ENCODE data around the gene CPEB4. TPM values are rescaled to one million over a fixed set of nuclear protein-coding genes. Genes with fewer than 3 reads are reported as not detected.

CPEB4 gene
- total RNA-seq, 1 donor from 2014 or later: 27.9 TPM

- FAIRE-seq (no peak), DNase-seq (ENCODE audit: low read depth) (no peak)
- Histone ChIP-seq H3K4me3 (ENCODE audit: low read depth, low read length) (no peak overlapping the region), H3K27me3 (ENCODE audit: control insufficient read depth, insufficient read depth, low read length) (no peaks in the 10 kb centered on the region), H3K36me3 (ENCODE audit: control insufficient read depth, insufficient read depth, low read length) (no peaks in the 10 kb centered on the region)
- no peak for TF ChIP-seq CTCF (IDR thresholded peaks at IDR 0.05; ENCODE audit: insufficient read depth, low read length, severe bottlenecking)
Observed at GRCh38 chr5:173989432-173990082, 101.4 kb downstream of the CPEB4 start.

DNA sequence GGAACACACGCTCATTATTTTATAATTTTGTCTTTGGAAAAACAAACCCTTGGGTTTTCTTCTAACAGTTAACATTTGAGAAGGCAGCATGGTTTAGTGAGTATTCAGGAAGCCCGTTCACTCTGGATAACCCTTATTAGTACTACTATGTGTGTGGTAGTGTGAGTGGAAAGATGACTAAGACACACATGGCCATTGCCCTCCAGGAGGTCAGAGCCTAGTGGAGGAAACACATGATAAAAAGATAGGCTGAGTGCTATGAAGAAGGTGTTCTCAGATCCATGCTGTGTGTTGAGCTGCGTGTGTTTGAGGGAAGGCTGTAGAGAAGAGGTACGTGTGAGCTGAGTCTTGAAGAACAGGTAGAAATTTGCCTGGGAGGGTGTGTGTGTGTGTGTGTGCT is 109.2 kb downstream of the CPEB4 start:
- no peak overlapping the region for H3K4me3 ChIP-seq (ENCODE audit: low read depth, low read length)
- no peak for TF ChIP-seq CTCF (IDR thresholded peaks at IDR 0.05; ENCODE audit: insufficient read depth, low read length, severe bottlenecking)
- no peak for FAIRE-seq
- no peaks in the 10 kb centered on the region for H3K36me3 ChIP-seq (ENCODE audit: control insufficient read depth, insufficient read depth, low read length)
- no peak for DNase-seq (ENCODE audit: low read depth)
- no peaks in the 10 kb centered on the region for H3K27me3 ChIP-seq (ENCODE audit: control insufficient read depth, insufficient read depth, low read length)

- TF ChIP-seq CTCF (IDR thresholded peaks at IDR 0.05; ENCODE audit: insufficient read depth, low read length, severe bottlenecking): no peak
- H3K4me3 ChIP-seq (ENCODE audit: low read depth, low read length): no peak overlapping the region
- H3K27me3 ChIP-seq (ENCODE audit: control insufficient read depth, insufficient read depth, low read length): no peaks in the 10 kb centered on the region
- no peak for FAIRE-seq
- no peak for DNase-seq (ENCODE audit: low read depth)
- H3K36me3 ChIP-seq (ENCODE audit: control insufficient read depth, insufficient read depth, low read length): no peaks in the 10 kb centered on the region
Observed at GRCh38 chr5:173998531-173998930, 110.4 kb downstream of the CPEB4 start.

GRCh38 chr5:174000076-174000475 is 111.9 kb downstream of the CPEB4 start:
- TF ChIP-seq CTCF (IDR thresholded peaks at IDR 0.05; ENCODE audit: insufficient read depth, low read length, severe bottlenecking): no peak
- Histone ChIP-seq H3K27me3 (ENCODE audit: control insufficient read depth, insufficient read depth, low read length) (no peaks in the 10 kb centered on the region), H3K4me3 (ENCODE audit: low read depth, low read length) (no peak overlapping the region), H3K36me3 (ENCODE audit: control insufficient read depth, insufficient read depth, low read length) (no peaks in the 10 kb centered on the region)
- FAIRE-seq: no peak
- no peak for DNase-seq (ENCODE audit: low read depth)

DNA sequence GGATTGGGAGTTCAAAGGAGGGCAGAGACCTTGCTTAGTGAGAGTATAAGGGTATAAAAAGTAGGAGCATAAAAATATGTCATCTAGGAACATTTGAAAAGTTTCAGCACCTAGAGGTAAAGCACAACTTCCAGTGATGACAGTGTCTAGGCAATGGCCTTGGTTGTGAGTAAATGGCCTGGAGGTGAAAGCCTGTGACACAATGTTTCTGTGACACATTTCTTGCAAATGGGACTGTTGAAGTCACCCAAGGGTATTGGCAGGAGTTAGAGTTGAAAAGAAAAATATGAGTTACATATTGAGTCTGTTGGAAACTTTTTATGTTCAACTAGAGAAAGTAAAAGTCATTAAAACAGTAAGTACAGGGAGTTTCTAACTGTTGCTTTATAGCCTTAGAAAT is 115.6 kb downstream of the CPEB4 start:
- no peak for TF ChIP-seq CTCF (IDR thresholded peaks at IDR 0.05; ENCODE audit: insufficient read depth, low read length, severe bottlenecking)
- no peaks in the 10 kb centered on the region for H3K27me3 ChIP-seq (ENCODE audit: control insufficient read depth, insufficient read depth, low read length)
- no peaks in the 10 kb centered on the region for H3K36me3 ChIP-seq (ENCODE audit: control insufficient read depth, insufficient read depth, low read length)
- no peak for DNase-seq (ENCODE audit: low read depth)
- FAIRE-seq: no peak
- no peak overlapping the region for H3K4me3 ChIP-seq (ENCODE audit: low read depth, low read length)

- Histone ChIP-seq H3K27me3 (ENCODE audit: control insufficient read depth, insufficient read depth, low read length) (no peaks in the 10 kb centered on the region), H3K36me3 (ENCODE audit: control insufficient read depth, insufficient read depth, low read length) (no peaks in the 10 kb centered on the region), H3K4me3 (ENCODE audit: low read depth, low read length) (no peak overlapping the region)
- DNase-seq (ENCODE audit: low read depth) (no peak), FAIRE-seq (no peak)
- no peak for TF ChIP-seq CTCF (IDR thresholded peaks at IDR 0.05; ENCODE audit: insufficient read depth, low read length, severe bottlenecking)
Observed at GRCh38 chr5:174008922-174009321, 120.8 kb downstream of the CPEB4 start.

Data from bronchial epithelial cell (primary cell).